ENCODE results near the gene IRAK2.

- TF ChIP-seq CTCF (IDR thresholded peaks at IDR 0.05) (no peak), POLR2A (IDR thresholded peaks at IDR 0.05) (no peak)
Observed at GRCh38 chr3:10226293-10226692, 61.6 kb downstream of the IRAK2 start.

Measured in right lobe of liver (tissue), 4 donors.